NCI-H1436 (cell line): ENCODE data around the gene SLCO1B3.

Source experiments
- DNase-seq: peaks from one replicate; lab custom pipeline; 2025; lab: John Stamatoyannopoulos, UW

Gene SLCO1B3

GRCh38 chr12:20883288-20883687 lies 72.8 kb downstream of the SLCO1B3 start:
- no peak for DNase-seq

GRCh38 chr12:20885116-20885515 lies 74.6 kb downstream of the SLCO1B3 start:
- DNase-seq, result no peak

GRCh38 chr12:20885552-20885951 lies 75.0 kb downstream of the SLCO1B3 start:
- no peak for DNase-seq

- DNase-seq, result no peak
Measured at GRCh38 chr12:20917269-20917668, 106.8 kb downstream of the SLCO1B3 start.

GRCh38 chr12:20917819-20918218 lies 107.3 kb downstream of the SLCO1B3 start:
- no peak for DNase-seq

GRCh38 chr12:20931894-20932293 lies 121.4 kb downstream of the SLCO1B3 start:
- no peak for DNase-seq

- DNase-seq, result no peak
Measured at GRCh38 chr12:20946732-20947131, 136.2 kb downstream of the SLCO1B3 start.

- peak; percentile 3 for DNase-seq
Measured at GRCh38 chr12:20950248-20950647, 139.7 kb downstream of the SLCO1B3 start.

GRCh38 chr12:20963303-20963702 lies 152.8 kb downstream of the SLCO1B3 start:
- no peak for DNase-seq

GRCh38 chr12:20963762-20964161 lies 153.3 kb downstream of the SLCO1B3 start:
- DNase-seq, result no peak
